ENCODE results near the gene UCN3. TPM values are rescaled to one million over a fixed set of nuclear protein-coding genes. Genes with fewer than 3 reads are reported as not detected.

UCN3 gene
- total RNA-seq, 1 donor from 2014 or later: not detected

GRCh38 chr10:5411941-5412276, 47.1 kb downstream of the UCN3 start:
- Mint-ChIP-seq H3K27ac (peak overlapping the region; percentile 39), H3K36me3 (peaks cover 13% of the 10 kb centered on the region), H3K27me3 (ENCODE audit: insufficient read depth, low read depth) (peaks cover 4% of the 10 kb centered on the region), H3K9me3 (peaks cover 20% of the 10 kb centered on the region), H3K4me1 (peaks cover 5% of the 10 kb centered on the region), H3K4me3 (no peak overlapping the region)
- H4K20me1 ChIP-seq (ENCODE audit: low read depth): peaks cover 22% of the 10 kb centered on the region
- no peak overlapping the region for H3K9ac ChIP-seq
- DNase-seq (ENCODE audit: low spot score): no peak
- TF ChIP-seq CTCF (IDR thresholded peaks at IDR 0.05) (no peak), EZH2phosphoT487 (IDR thresholded peaks at IDR 0.05) (no peak)
- peak overlapping the region; percentile 94 for H2AFZ ChIP-seq (replicated peaks)
- no peaks in the 10 kb centered on the region for H3F3A ChIP-seq (ENCODE audit: low read depth)
- H3K27me3 ChIP-seq: no peaks in the 10 kb centered on the region
- peaks cover 4% of the 10 kb centered on the region for H3K9me3 ChIP-seq (ENCODE audit: low read depth)
- no peaks in the 10 kb centered on the region for H3K36me3 ChIP-seq
- peak overlapping the region; percentile 94 for H3K4me3 ChIP-seq
- H3K4me1 ChIP-seq: peaks cover 21% of the 10 kb centered on the region
- H3K79me2 ChIP-seq (ENCODE audit: low read depth): peaks cover 41% of the 10 kb centered on the region
- H3K4me2 ChIP-seq: peak overlapping the region; percentile 87
- H3K27ac ChIP-seq: no peak overlapping the region

- DNase-seq (ENCODE audit: low spot score): peak; percentile 97
- Histone ChIP-seq H3K27ac (no peak within 1 kb of the TSS), H3K4me2 (peak within 1 kb of the TSS; percentile 87), H3K4me1 (peaks cover 21% of the 10 kb centered on the region), H3K79me2 (ENCODE audit: low read depth) (peaks cover 46% of the 10 kb centered on the region), H3K36me3 (no peaks in the 10 kb centered on the region), H3K9me3 (ENCODE audit: low read depth) (no peaks in the 10 kb centered on the region), H3K27me3 (no peaks in the 10 kb centered on the region), H4K20me1 (ENCODE audit: low read depth) (peaks cover 22% of the 10 kb centered on the region), H3F3A (ENCODE audit: low read depth) (no peaks in the 10 kb centered on the region), H3K9ac (peak within 1 kb of the TSS; percentile 69), H2AFZ (replicated peaks) (peak within 1 kb of the TSS; percentile 94), H3K4me3 (peak within 1 kb of the TSS; percentile 94)
- H3K4me1 Mint-ChIP-seq: peaks cover 5% of the 10 kb centered on the region
- no peak within 1 kb of the TSS for H3K4me3 Mint-ChIP-seq
- peak within 1 kb of the TSS; percentile 39 for H3K27ac Mint-ChIP-seq
- peaks cover 2% of the 10 kb centered on the region for H3K27me3 Mint-ChIP-seq (ENCODE audit: insufficient read depth, low read depth)
- H3K9me3 Mint-ChIP-seq: peaks cover 24% of the 10 kb centered on the region
- TF ChIP-seq EZH2phosphoT487 (IDR thresholded peaks at IDR 0.05): no peak
- no peak for TF ChIP-seq EZH2 (IDR thresholded peaks at IDR 0.05)
- no peak for TF ChIP-seq CTCF (IDR thresholded peaks at IDR 0.05)
- H3K36me3 Mint-ChIP-seq: peaks cover 18% of the 10 kb centered on the region
Measured at GRCh38 chr10:5412277-5412941, 47.6 kb downstream of the UCN3 start, which contains the start of gene NET1. Gene NET1, plus strand, starts transcription at chr10:5412557. Its CDS starts 136 bp downstream, at chr10:5412693.

- Histone ChIP-seq H2AFZ (replicated peaks) (no peak overlapping the region), H3K9me3 (ENCODE audit: low read depth) (peaks cover 3% of the 10 kb centered on the region), H3F3A (ENCODE audit: low read depth) (no peaks in the 10 kb centered on the region), H3K36me3 (peaks cover under 1% of the 10 kb centered on the region), H3K4me3 (peak overlapping the region; percentile 94), H3K79me2 (ENCODE audit: low read depth) (peaks cover 55% of the 10 kb centered on the region), H3K4me2 (peak overlapping the region; percentile 87), H3K9ac (peak overlapping the region; percentile 47), H3K4me1 (peaks cover 21% of the 10 kb centered on the region), H3K27me3 (no peaks in the 10 kb centered on the region), H4K20me1 (ENCODE audit: low read depth) (peaks cover 22% of the 10 kb centered on the region), H3K27ac (no peak overlapping the region)
- no peak for TF ChIP-seq EZH2phosphoT487 (IDR thresholded peaks at IDR 0.05)
- TF ChIP-seq CTCF (IDR thresholded peaks at IDR 0.05): no peak
- TF ChIP-seq EZH2 (IDR thresholded peaks at IDR 0.05): no peak
- H3K27me3 Mint-ChIP-seq (ENCODE audit: insufficient read depth, low read depth): peaks cover 2% of the 10 kb centered on the region
- peaks cover 27% of the 10 kb centered on the region for H3K9me3 Mint-ChIP-seq
- DNase-seq (ENCODE audit: low spot score): peak; percentile 77
- H3K27ac Mint-ChIP-seq: no peak overlapping the region
- H3K4me3 Mint-ChIP-seq: no peak overlapping the region
- peaks cover 25% of the 10 kb centered on the region for H3K36me3 Mint-ChIP-seq
- H3K4me1 Mint-ChIP-seq: peaks cover 5% of the 10 kb centered on the region
Measured at GRCh38 chr10:5413012-5413938, 48.5 kb downstream of the UCN3 start.
